ENCODE data around the gene GLYATL1. TPM values are rescaled to one million over a fixed set of nuclear protein-coding genes. Genes with fewer than 3 reads are reported as not detected.

The GLYATL1 gene
- total RNA-seq, 3 donors from 2014 or later: 0.24 TPM; not detected in 2

DNA sequence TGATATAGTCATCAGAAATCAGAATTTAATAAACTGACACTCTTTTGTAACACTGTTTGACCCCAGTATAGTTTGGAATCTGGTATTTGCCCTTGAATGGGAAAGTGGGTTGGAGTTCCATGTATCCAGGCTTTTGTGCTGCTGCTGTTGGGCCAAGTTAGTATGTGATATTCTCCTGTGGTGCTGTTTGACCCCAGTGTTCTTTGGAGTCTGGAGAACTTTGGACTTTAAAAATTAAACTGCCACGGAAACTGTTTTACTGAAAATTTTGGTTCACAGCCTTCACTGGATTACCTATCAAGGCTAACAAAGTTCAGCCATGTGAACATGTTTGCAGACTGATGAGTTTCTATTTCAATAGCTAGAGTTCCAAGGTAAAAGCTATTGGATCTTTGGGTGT lies 740 bp downstream of the GLYATL1 start:
- Mint-ChIP-seq H3K27me3 (ENCODE audit: low read depth) (peaks cover 11% of the 10 kb centered on the region), H3K4me3 (no peak overlapping the region), H3K9me3 (peaks cover 4% of the 10 kb centered on the region), H3K4me1 (ENCODE audit: low read depth) (no peaks in the 10 kb centered on the region), H3K36me3 (ENCODE audit: insufficient read depth) (no peaks in the 10 kb centered on the region)
- ATAC-seq: no peak
- DNase-seq: no peak

DNA sequence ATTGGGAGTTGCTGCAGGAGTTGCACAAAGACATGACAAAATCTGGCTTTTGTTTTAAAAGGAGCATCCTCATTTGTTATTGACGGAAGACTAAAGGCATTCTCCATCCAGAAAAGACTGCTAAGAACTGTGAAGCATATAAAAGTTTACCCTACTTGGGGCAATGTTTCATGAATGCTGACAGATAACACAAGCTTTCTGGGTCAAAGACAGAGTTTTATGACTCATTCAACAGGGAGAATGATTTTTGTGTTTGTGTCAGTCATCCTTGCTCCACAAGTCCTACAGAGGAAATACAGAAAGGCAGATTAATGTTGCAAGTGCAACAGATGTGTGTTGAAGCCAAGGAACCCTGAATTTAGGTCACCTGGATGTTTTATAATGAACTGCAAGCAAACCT lies 2.5 kb downstream of the GLYATL1 start:
- H3K27me3 Mint-ChIP-seq (ENCODE audit: low read depth): peaks cover 11% of the 10 kb centered on the region
- H3K4me3 Mint-ChIP-seq: no peak overlapping the region
- DNase-seq: no peak
- H3K4me1 Mint-ChIP-seq (ENCODE audit: low read depth): no peaks in the 10 kb centered on the region
- H3K9me3 Mint-ChIP-seq: peaks cover 4% of the 10 kb centered on the region
- no peaks in the 10 kb centered on the region for H3K36me3 Mint-ChIP-seq (ENCODE audit: insufficient read depth)
- no peak for ATAC-seq

DNA sequence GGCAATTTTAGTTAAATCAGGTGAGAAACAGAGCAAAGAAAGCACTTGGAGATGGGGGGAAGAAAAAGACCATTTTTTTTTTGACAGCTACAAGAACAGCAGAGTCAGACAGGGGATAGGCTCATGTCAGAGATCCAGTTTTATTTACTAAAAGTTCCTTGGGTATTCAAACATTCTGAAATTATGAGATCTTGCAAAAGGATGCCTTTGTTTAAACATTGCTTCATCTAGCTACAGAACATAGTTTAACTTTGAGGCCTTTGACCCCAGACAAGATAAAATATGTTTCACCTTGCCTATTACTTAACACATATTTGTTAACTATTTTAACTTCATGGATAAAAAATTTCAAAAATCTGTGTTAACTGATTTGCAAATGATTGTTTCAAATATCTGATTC lies 6.4 kb downstream of the GLYATL1 start:
- H3K9me3 Mint-ChIP-seq: peaks cover 4% of the 10 kb centered on the region
- peaks cover 15% of the 10 kb centered on the region for H3K27me3 Mint-ChIP-seq (ENCODE audit: low read depth)
- no peak overlapping the region for H3K4me3 Mint-ChIP-seq
- ATAC-seq (no peak), DNase-seq (no peak)
- H3K36me3 Mint-ChIP-seq (ENCODE audit: insufficient read depth): no peaks in the 10 kb centered on the region
- no peaks in the 10 kb centered on the region for H3K4me1 Mint-ChIP-seq (ENCODE audit: low read depth)

DNA sequence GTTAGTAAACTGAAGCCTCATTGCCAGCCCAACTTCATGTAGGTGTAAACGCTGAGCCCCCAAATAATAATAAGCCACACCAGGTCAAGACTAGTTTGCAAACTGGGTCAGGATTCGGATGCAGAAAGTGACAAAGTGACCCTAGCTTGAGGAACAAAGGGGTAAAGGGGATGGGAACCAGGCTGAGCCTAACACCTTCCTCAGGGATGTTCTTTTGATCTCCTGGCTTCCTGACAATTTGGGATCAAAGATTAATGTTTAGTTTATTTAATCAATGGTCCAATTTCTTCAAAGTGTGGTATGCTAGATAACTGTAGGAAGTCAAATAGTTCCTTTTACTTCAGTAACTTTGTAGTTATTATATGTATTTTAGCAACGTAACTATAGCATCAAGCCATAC lies 9.9 kb downstream of the GLYATL1 start:
- Mint-ChIP-seq H3K4me1 (ENCODE audit: low read depth) (no peaks in the 10 kb centered on the region), H3K9me3 (no peaks in the 10 kb centered on the region), H3K27me3 (ENCODE audit: low read depth) (peaks cover 6% of the 10 kb centered on the region), H3K36me3 (ENCODE audit: insufficient read depth) (no peaks in the 10 kb centered on the region), H3K4me3 (no peak overlapping the region)
- no peak for DNase-seq
- no peak for ATAC-seq

DNA sequence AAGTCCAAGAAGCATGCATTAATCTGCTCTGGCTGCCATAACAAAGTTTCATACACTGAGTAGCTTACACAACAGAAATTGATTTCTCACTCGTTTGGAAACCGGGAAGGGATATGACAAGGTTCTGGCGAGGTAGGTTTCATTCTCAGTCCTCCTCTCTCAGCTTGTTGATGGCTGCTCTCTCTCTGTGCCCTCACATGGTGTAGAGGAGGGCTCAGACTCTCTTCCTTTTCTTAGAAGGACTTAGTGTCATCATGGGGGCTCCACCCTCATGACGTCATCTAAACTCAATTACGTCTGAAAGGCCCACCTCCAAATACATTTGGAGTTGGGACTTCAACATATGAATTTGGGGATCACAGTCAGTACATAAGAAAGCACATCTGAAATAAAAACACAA lies 18.6 kb downstream of the GLYATL1 start:
- peaks cover 15% of the 10 kb centered on the region for H3K27me3 Mint-ChIP-seq (ENCODE audit: low read depth)
- DNase-seq (no peak), ATAC-seq (peak; percentile 67 to 70)
- no peaks in the 10 kb centered on the region for H3K36me3 Mint-ChIP-seq (ENCODE audit: insufficient read depth)
- no peak overlapping the region for H3K4me3 Mint-ChIP-seq
- no peaks in the 10 kb centered on the region for H3K4me1 Mint-ChIP-seq (ENCODE audit: low read depth)
- H3K9me3 Mint-ChIP-seq: no peaks in the 10 kb centered on the region

DNA sequence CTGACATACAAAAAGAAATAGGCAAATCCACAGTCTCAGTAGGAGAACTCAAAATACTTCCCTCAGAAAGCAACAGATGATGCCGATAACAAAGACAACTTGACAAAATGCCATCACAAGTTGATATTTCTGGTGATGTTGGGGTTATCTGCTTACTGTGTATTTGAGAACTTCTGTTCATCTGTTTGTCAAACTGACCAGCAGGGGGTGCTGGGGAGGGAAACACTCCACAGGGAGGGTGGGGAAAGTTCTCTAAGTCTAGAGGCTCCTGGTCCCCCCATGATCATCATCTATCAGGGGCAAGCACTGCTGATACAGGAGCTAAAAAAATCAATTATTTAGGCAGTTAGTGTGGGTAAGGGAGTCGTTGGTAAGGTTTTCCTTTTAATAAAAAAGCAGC lies 19.2 kb downstream of the GLYATL1 start:
- H3K36me3 Mint-ChIP-seq (ENCODE audit: insufficient read depth): no peaks in the 10 kb centered on the region
- no peak overlapping the region for H3K4me3 Mint-ChIP-seq
- no peaks in the 10 kb centered on the region for H3K9me3 Mint-ChIP-seq
- ATAC-seq (no peak), DNase-seq (no peak)
- peaks cover 15% of the 10 kb centered on the region for H3K27me3 Mint-ChIP-seq (ENCODE audit: low read depth)
- H3K4me1 Mint-ChIP-seq (ENCODE audit: low read depth): no peaks in the 10 kb centered on the region

DNA sequence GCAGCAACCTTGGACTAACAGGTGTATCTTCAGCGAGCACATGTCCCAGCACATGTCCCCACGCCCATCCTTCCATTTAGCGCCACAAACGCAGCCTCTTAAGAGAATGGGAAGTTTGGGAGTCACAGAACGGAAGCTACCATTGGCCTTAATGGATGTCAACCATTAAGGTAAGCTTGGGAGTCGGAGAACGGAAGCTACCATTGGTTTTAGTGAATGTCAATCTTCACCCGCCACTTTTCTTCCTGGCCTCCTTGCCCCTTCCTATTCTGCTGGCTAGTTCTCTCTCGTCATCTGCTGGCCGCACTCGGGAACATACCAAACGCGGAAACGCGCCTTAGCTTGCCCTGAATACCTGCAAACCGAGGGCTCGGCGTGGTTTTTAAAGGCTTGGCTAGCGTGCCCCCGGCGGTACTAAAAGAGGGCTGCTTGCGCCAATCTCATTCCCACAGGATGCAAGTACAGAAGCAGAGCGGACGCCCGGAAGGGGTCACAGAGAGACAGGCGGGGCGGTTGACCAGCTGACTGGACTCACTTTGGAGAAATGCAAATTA lies 24.3 kb downstream of the GLYATL1 start:
- Mint-ChIP-seq H3K4me3 (no peak overlapping the region), H3K36me3 (ENCODE audit: insufficient read depth) (no peaks in the 10 kb centered on the region), H3K4me1 (ENCODE audit: low read depth) (no peaks in the 10 kb centered on the region), H3K9me3 (no peaks in the 10 kb centered on the region), H3K27me3 (ENCODE audit: low read depth) (peaks cover 10% of the 10 kb centered on the region)
- DNase-seq (no peak), ATAC-seq (no peak)

DNA sequence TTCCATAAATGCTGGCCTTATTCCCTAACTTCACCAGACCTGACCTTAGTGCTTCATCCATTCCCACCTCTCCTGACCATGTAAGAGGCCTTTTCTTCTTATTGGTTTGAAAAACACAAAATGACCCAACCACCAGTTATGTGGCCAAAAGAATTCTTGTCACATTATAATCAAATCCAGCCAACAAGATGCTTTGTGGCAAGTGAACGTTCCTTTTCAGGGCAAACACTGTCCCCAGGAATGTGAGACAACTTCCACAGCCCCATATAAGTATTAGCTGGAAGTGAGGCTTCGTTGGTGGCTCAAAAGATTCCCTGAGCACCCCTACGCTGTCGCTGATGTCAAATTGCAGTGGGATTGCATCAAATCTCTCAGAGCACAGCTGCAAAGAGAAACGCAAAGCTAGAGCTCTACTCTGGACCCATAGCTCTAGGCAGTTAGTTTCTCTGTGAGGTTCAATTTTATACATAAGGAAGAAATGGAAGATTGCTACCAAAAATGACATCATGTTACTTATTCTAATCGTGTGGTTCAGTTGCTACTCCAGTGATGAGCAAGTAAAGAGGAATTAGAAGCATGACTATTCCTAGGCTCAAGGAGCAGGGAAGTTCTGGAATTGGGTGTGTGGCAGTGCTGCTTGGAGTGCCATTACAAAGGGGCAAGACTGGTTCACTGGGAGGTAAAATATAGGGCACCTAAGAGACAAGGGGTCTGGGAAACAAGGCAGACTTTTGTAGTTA lies 26.1 kb downstream of the GLYATL1 start:
- no peak for ATAC-seq
- no peak for DNase-seq
- Mint-ChIP-seq H3K27me3 (ENCODE audit: low read depth) (peaks cover 13% of the 10 kb centered on the region), H3K4me3 (no peak overlapping the region), H3K36me3 (ENCODE audit: insufficient read depth) (no peaks in the 10 kb centered on the region), H3K4me1 (ENCODE audit: low read depth) (no peaks in the 10 kb centered on the region), H3K9me3 (no peaks in the 10 kb centered on the region)

DNA sequence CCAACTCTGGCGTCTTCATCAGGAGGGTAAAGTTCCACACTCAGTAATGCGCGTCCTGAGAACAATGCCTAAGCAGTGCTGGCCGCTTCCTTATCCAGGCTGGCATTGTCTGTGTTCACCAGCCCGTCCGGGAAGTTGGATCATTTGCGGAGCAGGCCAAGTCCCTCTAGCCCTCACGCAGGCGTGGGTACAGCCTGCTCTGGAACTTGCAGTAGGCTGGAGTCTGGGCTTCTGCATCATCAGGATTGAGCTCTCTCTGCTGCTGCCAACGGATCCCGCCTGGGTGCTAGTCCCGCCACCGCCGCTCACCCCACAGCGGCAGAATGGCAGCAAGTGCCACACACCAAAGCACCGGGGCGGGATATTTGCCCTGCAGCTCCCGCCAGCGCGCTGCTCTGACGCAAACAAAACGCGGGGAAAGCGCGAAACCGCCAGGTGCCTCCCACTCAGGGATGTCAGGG lies 29.0 kb downstream of the GLYATL1 start:
- H3K4me1 Mint-ChIP-seq (ENCODE audit: low read depth): no peaks in the 10 kb centered on the region
- peaks cover 17% of the 10 kb centered on the region for H3K27me3 Mint-ChIP-seq (ENCODE audit: low read depth)
- no peaks in the 10 kb centered on the region for H3K36me3 Mint-ChIP-seq (ENCODE audit: insufficient read depth)
- no peak for DNase-seq
- ATAC-seq: no peak
- peaks cover 7% of the 10 kb centered on the region for H3K9me3 Mint-ChIP-seq
- H3K4me3 Mint-ChIP-seq: no peak overlapping the region

DNA sequence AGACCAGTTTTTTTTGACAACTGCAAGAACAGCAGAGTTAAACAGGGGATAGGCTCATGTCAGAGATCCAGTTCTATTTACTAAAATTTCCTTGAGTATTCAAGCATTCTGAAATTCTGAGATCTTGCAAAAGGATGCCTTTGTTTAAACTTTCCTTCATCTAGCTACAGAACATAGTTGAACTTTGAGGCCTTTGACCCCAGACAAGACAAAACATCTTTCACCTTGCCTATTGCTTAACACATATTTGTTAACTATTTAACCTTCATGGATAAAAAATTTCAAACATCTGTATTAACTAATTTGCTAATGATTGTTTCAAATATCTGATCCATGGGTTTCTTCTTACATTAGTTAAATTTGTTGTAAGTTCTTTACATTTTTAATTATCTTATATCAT lies 38.2 kb downstream of the GLYATL1 start:
- Mint-ChIP-seq H3K36me3 (ENCODE audit: insufficient read depth) (no peaks in the 10 kb centered on the region), H3K4me3 (no peak overlapping the region), H3K4me1 (ENCODE audit: low read depth) (no peaks in the 10 kb centered on the region), H3K27me3 (ENCODE audit: low read depth) (peaks cover 7% of the 10 kb centered on the region), H3K9me3 (peaks cover 7% of the 10 kb centered on the region)
- DNase-seq (no peak), ATAC-seq (no peak)

DNA sequence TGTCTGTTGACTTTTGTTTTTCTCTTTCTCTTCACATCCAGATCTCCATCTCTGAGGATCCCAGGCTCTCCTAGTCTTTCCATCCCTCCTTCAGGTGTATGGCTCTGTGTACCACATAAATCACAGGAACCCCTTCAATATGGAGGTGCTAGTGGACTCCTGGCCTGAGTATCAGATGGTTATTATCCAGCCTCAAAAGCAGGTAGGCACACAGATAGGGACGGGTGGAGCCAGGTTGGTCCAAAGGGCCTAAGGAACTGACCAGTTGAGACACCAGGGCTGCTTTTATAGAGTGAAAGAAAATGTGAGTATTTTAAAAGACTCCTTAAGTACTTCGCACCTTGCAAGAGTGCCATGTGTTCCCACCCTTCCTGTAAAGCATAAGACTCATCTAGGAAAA lies 39.9 kb downstream of the GLYATL1 start:
- Mint-ChIP-seq H3K27me3 (ENCODE audit: low read depth) (no peaks in the 10 kb centered on the region), H3K4me1 (ENCODE audit: low read depth) (no peaks in the 10 kb centered on the region), H3K4me3 (no peak overlapping the region), H3K36me3 (ENCODE audit: insufficient read depth) (no peaks in the 10 kb centered on the region), H3K9me3 (peaks cover under 1% of the 10 kb centered on the region)
- DNase-seq (no peak), ATAC-seq (no peak)

DNA sequence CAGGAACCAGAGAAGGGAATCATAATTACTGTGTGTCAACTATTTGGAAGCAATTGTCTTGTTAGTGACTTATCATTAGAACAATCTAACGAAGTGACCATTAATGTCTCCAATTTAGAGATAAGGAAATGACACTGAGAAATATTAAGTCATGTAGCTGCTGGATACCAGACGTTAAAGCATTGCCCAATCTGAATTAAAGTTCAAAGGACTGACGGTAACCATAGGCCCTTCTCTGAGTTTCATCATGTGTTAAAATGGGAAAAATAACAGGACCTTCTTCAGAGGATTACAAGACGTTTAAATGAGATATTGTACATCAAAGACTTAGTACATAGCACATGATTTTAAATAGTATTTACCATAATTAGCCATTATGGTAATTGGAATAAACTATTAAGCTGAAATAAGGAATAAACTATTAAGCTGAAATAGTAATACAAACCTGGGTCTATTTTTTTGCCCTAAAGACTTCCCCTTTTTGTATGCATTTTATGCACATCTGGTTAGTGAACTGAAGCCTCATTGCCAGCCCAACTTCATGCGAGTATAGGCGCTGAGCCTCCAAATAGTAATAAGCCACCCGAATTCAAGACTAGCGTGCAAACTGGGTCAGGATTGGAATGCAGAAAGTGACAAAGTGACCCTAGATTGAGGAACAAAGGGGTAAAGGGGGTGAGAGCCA lies 41.0 kb downstream of the GLYATL1 start:
- DNase-seq: no peak
- H3K27me3 Mint-ChIP-seq (ENCODE audit: low read depth): peaks cover 4% of the 10 kb centered on the region
- H3K36me3 Mint-ChIP-seq (ENCODE audit: insufficient read depth): no peaks in the 10 kb centered on the region
- ATAC-seq: no peak
- no peak overlapping the region for H3K4me3 Mint-ChIP-seq
- H3K9me3 Mint-ChIP-seq: peaks cover 7% of the 10 kb centered on the region
- H3K4me1 Mint-ChIP-seq (ENCODE audit: low read depth): no peaks in the 10 kb centered on the region

DNA sequence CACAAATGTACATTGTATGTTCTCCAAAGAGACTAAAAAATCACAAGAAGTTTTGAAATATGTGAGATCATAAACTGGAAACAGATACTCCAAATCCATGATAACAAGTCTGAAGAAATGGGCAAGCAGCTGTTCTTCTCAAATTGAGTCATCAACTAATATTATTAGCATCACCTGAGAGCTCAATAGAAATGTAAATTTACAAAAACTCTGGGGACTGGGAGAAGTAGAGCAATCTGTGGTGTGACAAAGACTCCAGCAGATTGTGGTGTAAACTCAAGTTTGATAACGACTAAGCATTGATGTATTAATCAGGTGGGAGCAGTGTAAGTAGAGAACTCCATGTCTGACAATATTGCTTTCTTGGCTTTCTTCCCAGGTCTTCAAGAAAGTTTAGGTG lies 53.2 kb downstream of the GLYATL1 start:
- Mint-ChIP-seq H3K4me3 (no peak overlapping the region), H3K27me3 (ENCODE audit: low read depth) (peaks cover 35% of the 10 kb centered on the region), H3K9me3 (no peaks in the 10 kb centered on the region), H3K4me1 (ENCODE audit: low read depth) (no peaks in the 10 kb centered on the region), H3K36me3 (ENCODE audit: insufficient read depth) (no peaks in the 10 kb centered on the region)
- DNase-seq (no peak), ATAC-seq (no peak)

DNA sequence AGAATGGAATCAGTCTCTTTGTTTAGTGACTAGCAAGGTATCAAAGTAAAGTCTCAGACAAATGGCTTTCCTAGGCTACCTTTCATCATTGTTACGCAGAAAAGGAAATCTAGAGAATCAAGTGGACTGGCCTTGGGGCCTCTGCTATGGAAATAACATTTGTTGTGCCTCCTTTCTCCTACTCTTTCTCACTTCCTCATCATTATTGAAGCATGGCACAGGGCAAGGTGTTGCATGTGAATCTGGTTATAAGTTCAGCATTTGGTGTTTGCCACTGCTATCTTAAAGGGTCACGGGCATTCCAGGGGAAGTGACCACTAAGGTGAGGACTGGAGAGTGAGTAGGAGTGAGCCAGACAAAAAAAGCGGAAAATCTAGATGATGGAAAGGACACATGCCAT lies 54.9 kb downstream of the GLYATL1 start:
- H3K4me1 Mint-ChIP-seq (ENCODE audit: low read depth): no peaks in the 10 kb centered on the region
- ATAC-seq: no peak
- DNase-seq: no peak
- no peaks in the 10 kb centered on the region for H3K9me3 Mint-ChIP-seq
- no peaks in the 10 kb centered on the region for H3K36me3 Mint-ChIP-seq (ENCODE audit: insufficient read depth)
- H3K4me3 Mint-ChIP-seq: no peak overlapping the region
- peaks cover 22% of the 10 kb centered on the region for H3K27me3 Mint-ChIP-seq (ENCODE audit: low read depth)

Data from activated T-cell treated with anti-CD3 and anti-CD28 coated beads, Interleukin-2, amount 50 U/mL, for 4 hours (primary cell).